Measurements from ENCODE around the gene HDDC2.

HDDC2 gene

GRCh38 chr6:125246566-125246965 lies 55.2 kb downstream of the HDDC2 start:
- no peak for DNase-seq (ENCODE audit: low read depth, low spot score)
- ChIA-PET POLR2A (no interaction called here), CTCF (interaction anchor here (0.8 to 1.7 kb wide), 3 partner anchors 10 to 55 kb away, joined by 3 to 4 read pairs (median 3); no protein-coding TSS in a partner anchor)
- H3K4me3 ChIP-seq (ENCODE audit: low read depth, low read length) = no peak overlapping the region
- no peak for TF ChIP-seq CTCF (IDR thresholded peaks at IDR 0.05; ENCODE audit: insufficient read depth, low read length, missing control alignments)

GRCh38 chr6:125245523-125246264 lies 56.1 kb downstream of the HDDC2 start:
- CTCF ChIA-PET = interaction anchor here (1.1 kb wide), 1 partner anchor 11 kb away, joined by 3 read pairs; no protein-coding TSS in a partner anchor

GRCh38 chr6:125245109-125245508 lies 56.7 kb downstream of the HDDC2 start:
- ChIA-PET POLR2A (no interaction called here), CTCF (no interaction called here)
- TF ChIP-seq CTCF (IDR thresholded peaks at IDR 0.05; ENCODE audit: insufficient read depth, low read length, missing control alignments) = no peak
- no peak overlapping the region for H3K4me3 ChIP-seq (ENCODE audit: low read depth, low read length)
- no peak for DNase-seq (ENCODE audit: low read depth, low spot score)

More at GRCh38 chr6:125245523-125246264, 56.1 kb downstream of the HDDC2 start:
- POLR2A ChIA-PET = no interaction called here
- DNase-seq (ENCODE audit: low read depth, low spot score) = no peak
- no peak overlapping the region for H3K4me3 ChIP-seq (ENCODE audit: low read depth, low read length)
- TF ChIP-seq CTCF (IDR thresholded peaks at IDR 0.05; ENCODE audit: insufficient read depth, low read length, missing control alignments) = no peak

- POLR2A ChIA-PET = no interaction called here
- no peak for DNase-seq (ENCODE audit: low read depth, low spot score)
- no peak for TF ChIP-seq CTCF (IDR thresholded peaks at IDR 0.05; ENCODE audit: insufficient read depth, low read length, missing control alignments)
- H3K4me3 ChIP-seq (ENCODE audit: low read depth, low read length) = no peak overlapping the region
- CTCF ChIA-PET = no interaction called here
These were observed 64.0 kb downstream of the HDDC2 start for GRCh38 chr6:125237764-125238163.

- TF ChIP-seq CTCF (IDR thresholded peaks at IDR 0.05; ENCODE audit: insufficient read depth, low read length, missing control alignments) = no peak
- CTCF ChIA-PET = interaction anchor here (1.1 kb wide), 1 partner anchor 34 kb away, joined by 3 read pairs; no protein-coding TSS in a partner anchor
- POLR2A ChIA-PET = interaction anchor here (0.6 kb wide), 2 partner anchors 26 to 39 kb away, joined by 3 read pairs; no protein-coding TSS in a partner anchor
- no peak overlapping the region for H3K4me3 ChIP-seq (ENCODE audit: low read depth, low read length)
- DNase-seq (ENCODE audit: low read depth, low spot score) = no peak
These were observed 65.0 kb downstream of the HDDC2 start for GRCh38 chr6:125236536-125237327.

- H3K4me3 ChIP-seq (ENCODE audit: low read depth, low read length) = no peak overlapping the region
- CTCF ChIA-PET = no interaction called here
- POLR2A ChIA-PET = no interaction called here
- no peak for TF ChIP-seq CTCF (IDR thresholded peaks at IDR 0.05; ENCODE audit: insufficient read depth, low read length, missing control alignments)
- no peak for DNase-seq (ENCODE audit: low read depth, low spot score)
These were observed 68.6 kb downstream of the HDDC2 start for GRCh38 chr6:125233202-125233601.

Data from AG04449 (cell line).